ENCODE data around the gene LMBRD2. TPM values are rescaled to one million over a fixed set of nuclear protein-coding genes. Genes with fewer than 3 reads are reported as not detected.

Gene LMBRD2
- total RNA-seq, 4 donors from 2014 or later = 18.1 to 23.5 (median 19.4) TPM

DNA sequence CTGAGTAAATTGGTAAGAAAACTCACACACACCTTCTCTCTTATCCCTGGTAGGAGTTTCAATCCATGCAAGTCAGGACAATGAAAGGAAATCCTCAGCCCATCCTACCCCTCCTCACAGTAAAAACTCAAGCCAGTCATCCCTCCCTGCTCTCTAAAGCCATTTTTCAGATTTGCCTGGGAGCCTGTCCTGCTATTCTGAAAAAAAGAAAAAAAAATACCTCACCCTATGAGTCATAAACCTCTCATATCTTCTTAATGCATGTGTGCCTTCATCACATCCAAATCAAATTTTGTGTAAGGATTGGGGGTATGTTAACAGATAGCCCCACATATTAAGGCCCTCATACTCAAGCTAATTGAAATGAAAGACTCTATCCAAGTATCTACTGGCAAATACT lies 99.1 kb downstream of the LMBRD2 start:
- no peak overlapping the region for H3K27ac ChIP-seq
- intact Hi-C loops (cut with DNase I) = no loop called here
- H3K36me3 ChIP-seq = no peaks in the 10 kb centered on the region
- no peaks in the 10 kb centered on the region for H3K4me1 ChIP-seq
- no peak for DNase-seq
- no peaks in the 10 kb centered on the region for H3K9me3 ChIP-seq
- TF ChIP-seq, protein P1, sequence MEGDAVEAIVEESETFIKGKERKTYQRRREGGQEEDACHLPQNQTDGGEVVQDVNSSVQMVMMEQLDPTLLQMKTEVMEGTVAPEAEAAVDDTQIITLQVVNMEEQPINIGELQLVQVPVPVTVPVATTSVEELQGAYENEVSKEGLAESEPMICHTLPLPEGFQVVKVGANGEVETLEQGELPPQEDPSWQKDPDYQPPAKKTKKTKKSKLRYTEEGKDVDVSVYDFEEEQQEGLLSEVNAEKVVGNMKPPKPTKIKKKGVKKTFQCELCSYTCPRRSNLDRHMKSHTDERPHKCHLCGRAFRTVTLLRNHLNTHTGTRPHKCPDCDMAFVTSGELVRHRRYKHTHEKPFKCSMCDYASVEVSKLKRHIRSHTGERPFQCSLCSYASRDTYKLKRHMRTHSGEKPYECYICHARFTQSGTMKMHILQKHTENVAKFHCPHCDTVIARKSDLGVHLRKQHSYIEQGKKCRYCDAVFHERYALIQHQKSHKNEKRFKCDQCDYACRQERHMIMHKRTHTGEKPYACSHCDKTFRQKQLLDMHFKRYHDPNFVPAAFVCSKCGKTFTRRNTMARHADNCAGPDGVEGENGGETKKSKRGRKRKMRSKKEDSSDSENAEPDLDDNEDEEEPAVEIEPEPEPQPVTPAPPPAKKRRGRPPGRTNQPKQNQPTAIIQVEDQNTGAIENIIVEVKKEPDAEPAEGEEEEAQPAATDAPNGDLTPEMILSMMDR (IDR thresholded peaks at IDR 0.05) = no peak
- no peak overlapping the region for H3K4me3 ChIP-seq (replicated peaks in 1 of 3)
- H3K27me3 ChIP-seq = no peaks in the 10 kb centered on the region

GRCh38 chr5:36049949-36050348 lies 101.7 kb downstream of the LMBRD2 start:
- intact Hi-C loops (cut with DNase I) = no loop called here
- no peak overlapping the region for H3K27ac ChIP-seq
- TF ChIP-seq, protein P1 (IDR thresholded peaks at IDR 0.05) = no peak
- no peak for TF ChIP-seq POLR2A (IDR thresholded peaks at IDR 0.05)
- no peaks in the 10 kb centered on the region for H3K36me3 ChIP-seq
- H3K9me3 ChIP-seq = no peaks in the 10 kb centered on the region
- H3K27me3 ChIP-seq = no peaks in the 10 kb centered on the region
- no peak for DNase-seq
- no peaks in the 10 kb centered on the region for H3K4me1 ChIP-seq
- WGBS, 2 donors = 72 to 88% methylated on average over 4 of the region's 4 CpGs
- no peak overlapping the region for H3K4me3 ChIP-seq (replicated peaks in 1 of 3)

MicroRNAs encoded within 50 kb of the gene (microRNA counts, 767-probe panel; counts per million panel counts)
- 0 counts per million in 2 donors for microRNA hsa-miR-580

Small RNA genes within 50 kb of the gene (microRNA-seq; reads per million reads assigned to microRNA genes)
- gene MIR580 = not detected

Small RNA genes within 50 kb of the gene (small RNA-seq; reads per million reads assigned to genes)
- not detected for gene AC016612.1
- not detected for gene MIR580
- gene RNU6-1305P = not detected

Other genes starting within 250 kb of the LMBRD2 start
- 1 to 10 TPM in 1 of 4 donors, under 1 TPM in 1, not detected in 2; 0.33 to 2.4 TPM for gene CAPSL, start 213.3 kb downstream of the LMBRD2 start, total RNA-seq
- not detected for gene UGT3A1, start 160.5 kb downstream of the LMBRD2 start, total RNA-seq
- not detected for gene UGT3A2, start 85.0 kb downstream of the LMBRD2 start, total RNA-seq
- gene SKP2, start 224 bp upstream of the LMBRD2 start, total RNA-seq = 10 to 100 TPM in 1 of 4 donors, 1 to 10 TPM in 3; 4.8 to 10.3 (median 8.8) TPM
- 10 to 100 TPM; 28.8 to 47.2 (median 44.4) TPM for gene NADK2, start 90.0 kb upstream of the LMBRD2 start, total RNA-seq
- gene RANBP3L, start 150.0 kb upstream of the LMBRD2 start, total RNA-seq = 10 to 100 TPM in 1 of 4 donors, 1 to 10 TPM in 3; 6.5 to 15.8 (median 8.5) TPM